Liver (tissue), 9 donors: Measurements from ENCODE around the gene THADA. TPM values are rescaled to one million over a fixed set of nuclear protein-coding genes. Genes with fewer than 3 reads are reported as not detected.

Source experiments
- DNase-seq: peaks from one replicate; pipeline ENCODE4 v3.0.0-alpha.2; 2017; ENCODE audit warnings: low spot score
- H3K27ac ChIP-seq, 2 donors: one replicate each; pipeline ENCODE4 v1.7.0; 2013; ENCODE audit warnings: inconsistent platforms in 2 of 2, low read length in 2 of 2, control low read depth in 1 of 2, low read depth in 1 of 2, mild to moderate bottlenecking in 1 of 2
- H3K27me3 ChIP-seq, 4 donors: one replicate each; pipeline versions ENCODE4 v1.6.1 to v1.7.0; 2013; ENCODE audit warnings: low read length in 3 of 4, inconsistent platforms in 1 of 4, mild to moderate bottlenecking in 1 of 4, moderate library complexity in 1 of 4; ENCODE audit not compliant: control insufficient read depth in 4 of 4, insufficient read depth in 4 of 4
- H3K36me3 ChIP-seq, 4 donors: one replicate each; pipeline versions ENCODE4 v1.6.1 to v1.7.0; 2013; ENCODE audit warnings: low read length in 3 of 4, mild to moderate bottlenecking in 3 of 4, low read depth in 1 of 4, moderate library complexity in 1 of 4; ENCODE audit not compliant: control insufficient read depth in 4 of 4, insufficient read depth in 3 of 4
- H3K4me1 ChIP-seq, 4 donors: one replicate each; pipeline versions ENCODE4 v1.6.1 to v1.7.0; 2013; ENCODE audit warnings: low read length in 3 of 4, mild to moderate bottlenecking in 3 of 4, moderate library complexity in 1 of 4; ENCODE audit not compliant: control insufficient read depth in 4 of 4, insufficient read depth in 4 of 4
- H3K4me3 ChIP-seq, 3 donors: one replicate each; pipeline versions ENCODE4 v1.6.1 to v1.7.0; 2013; ENCODE audit warnings: low read length in 3 of 3, control low read depth in 1 of 3, low read depth in 1 of 3, mild to moderate bottlenecking in 1 of 3
- H3K9ac ChIP-seq, 2 donors: one replicate each; pipeline ENCODE4 v1.7.0; 2013; ENCODE audit warnings: low read length in 2 of 2, mild to moderate bottlenecking in 2 of 2, moderate library complexity in 2 of 2, control low read depth in 1 of 2, low read depth in 1 of 2
- H3K9me3 ChIP-seq, 4 donors: one replicate each; pipeline versions ENCODE4 v1.6.1 to v1.7.0; 2013; ENCODE audit warnings: low read length in 3 of 4; ENCODE audit not compliant: control insufficient read depth in 4 of 4
- EGR1 ChIP-seq, 2 donors: IDR thresholded peaks; 2 replicates each; pipeline ENCODE4 v1.6.1; 2016 to 2018; ENCODE audit warnings: antibody characterized with exemption in 2 of 2, low read depth in 2 of 2
- FOXA1 ChIP-seq: IDR thresholded peaks from 2 replicates; pipeline ENCODE4 v1.6.1; 2016; ENCODE audit warnings: antibody characterized with exemption
- FOXA2 ChIP-seq: IDR thresholded peaks from 2 replicates; pipeline ENCODE4 v1.6.1; 2016; ENCODE audit warnings: antibody characterized with exemption
- GABPA ChIP-seq, 2 donors: IDR thresholded peaks in 1 of 2; conservative IDR thresholded peaks in 1 of 2; 2 replicates each; pipeline ENCODE4 v1.6.1; 2016; ENCODE audit warnings: antibody characterized with exemption in 2 of 2, mild to moderate bottlenecking in 1 of 2, moderate library complexity in 1 of 2
- HNF4A ChIP-seq, 2 donors: conservative IDR thresholded peaks; 2 replicates each; pipeline ENCODE4 v1.6.1; 2016; ENCODE audit warnings: antibody characterized with exemption in 2 of 2, mild to moderate bottlenecking in 2 of 2
- HNF4G ChIP-seq: IDR thresholded peaks from 2 replicates; pipeline ENCODE4 v1.6.1; 2016; ENCODE audit warnings: antibody characterized with exemption
- NR2F2 ChIP-seq: IDR thresholded peaks from 2 replicates; pipeline ENCODE4 v1.6.1; 2016; ENCODE audit warnings: antibody characterized with exemption
- RAD21 ChIP-seq, 2 donors: IDR thresholded peaks; 2 replicates each; pipeline ENCODE4 v1.6.1; 2016; ENCODE audit warnings: antibody characterized with exemption in 2 of 2, mild to moderate bottlenecking in 2 of 2
- REST ChIP-seq: IDR thresholded peaks from 2 replicates; pipeline ENCODE4 v1.6.1; 2016; ENCODE audit warnings: antibody characterized with exemption, mild to moderate bottlenecking
- RXRA ChIP-seq, 2 donors: IDR thresholded peaks; 2 replicates each; pipeline ENCODE4 v1.6.1; 2017 to 2018; ENCODE audit warnings: antibody characterized with exemption in 2 of 2, mild to moderate bottlenecking in 1 of 2
- SP1 ChIP-seq: IDR thresholded peaks from 2 replicates; pipeline ENCODE4 v1.6.1; 2018; ENCODE audit warnings: antibody characterized with exemption, mild to moderate bottlenecking
- YY1 ChIP-seq: IDR thresholded peaks from 2 replicates; pipeline ENCODE4 v1.6.1; 2016; ENCODE audit warnings: antibody characterized with exemption, mild to moderate bottlenecking
- WGBS: extraction: QIAGEN DNeasy Blood & Tissue Kit; methylation state at CpG from one replicate; pipeline ENCODE4 v1.1.7; 2013; 5-methylcytosine and 5-hydroxymethylcytosine counted together
- polyA plus RNA-seq, 2 donors: library from polyadenylated mRNA; stranded (reverse) in 1 of 2; unstranded in 1 of 2; fragments of 200-250 nt in 1 of 2; fragments of >200 nt in 1 of 2; fragmentation: Nextera tagmentation in 1 of 2; extraction: Ambion mirVana in 1 of 2; gene quantifications; one replicate each; pipeline versions ENCODE4 v1.2.1 to v1.2.3, GENCODE V29; 2013 to 2015
- total RNA-seq, 2 donors: library from RNA; depleted of rRNA; stranded (reverse); fragments of >200 nt; gene quantifications; one replicate each; pipeline ENCODE4 v1.2.3, GENCODE V29; 2014
- TF ChIP-seq, protein P1 (sequence below): IDR thresholded peaks from 2 replicates; pipeline ENCODE4 v1.6.1; 2016; ENCODE audit warnings: antibody characterized with exemption
- TF ChIP-seq, protein P2 (sequence below): IDR thresholded peaks from 2 replicates; pipeline ENCODE4 v1.6.1; 2016; ENCODE audit warnings: antibody characterized with exemption
- TF ChIP-seq, protein P3 (sequence below): fragments of 150-350 bp; IDR thresholded peaks from 2 replicates; pipeline ENCODE4 v1.5.1; 2017; ENCODE audit warnings: improper control_type of control experiment, low read depth, low read length; ENCODE audit not compliant: missing input control
- donor health status: healthy.
- donor health status: healthy.
- donor health status: healthy.
- donor health status: healthy.
- donor health status: healthy.

THADA gene
- total and polyA plus RNA-seq, 4 donors: 12.0 to 37.2 (median 22.3) TPM

- TF ChIP-seq, protein P1, sequence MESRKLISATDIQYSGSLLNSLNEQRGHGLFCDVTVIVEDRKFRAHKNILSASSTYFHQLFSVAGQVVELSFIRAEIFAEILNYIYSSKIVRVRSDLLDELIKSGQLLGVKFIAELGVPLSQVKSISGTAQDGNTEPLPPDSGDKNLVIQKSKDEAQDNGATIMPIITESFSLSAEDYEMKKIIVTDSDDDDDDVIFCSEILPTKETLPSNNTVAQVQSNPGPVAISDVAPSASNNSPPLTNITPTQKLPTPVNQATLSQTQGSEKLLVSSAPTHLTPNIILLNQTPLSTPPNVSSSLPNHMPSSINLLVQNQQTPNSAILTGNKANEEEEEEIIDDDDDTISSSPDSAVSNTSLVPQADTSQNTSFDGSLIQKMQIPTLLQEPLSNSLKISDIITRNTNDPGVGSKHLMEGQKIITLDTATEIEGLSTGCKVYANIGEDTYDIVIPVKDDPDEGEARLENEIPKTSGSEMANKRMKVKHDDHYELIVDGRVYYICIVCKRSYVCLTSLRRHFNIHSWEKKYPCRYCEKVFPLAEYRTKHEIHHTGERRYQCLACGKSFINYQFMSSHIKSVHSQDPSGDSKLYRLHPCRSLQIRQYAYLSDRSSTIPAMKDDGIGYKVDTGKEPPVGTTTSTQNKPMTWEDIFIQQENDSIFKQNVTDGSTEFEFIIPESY: no peak
- TF ChIP-seq FOXA1: no peak
- TF ChIP-seq, protein P2, sequence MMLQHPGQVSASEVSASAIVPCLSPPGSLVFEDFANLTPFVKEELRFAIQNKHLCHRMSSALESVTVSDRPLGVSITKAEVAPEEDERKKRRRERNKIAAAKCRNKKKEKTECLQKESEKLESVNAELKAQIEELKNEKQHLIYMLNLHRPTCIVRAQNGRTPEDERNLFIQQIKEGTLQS: no peak
Measured at GRCh38 chr2:43306197-43306596, 289.6 kb downstream of the THADA start (continued).

GRCh38 chr2:43305517-43305916, 290.3 kb downstream of the THADA start:
- Histone ChIP-seq H3K9me3 (no peaks in the 10 kb centered on the region), H3K9ac (peak overlapping the region in 1 of 2 donors; percentile 3), H3K27ac (peak overlapping the region; percentile 30 to 65), H3K36me3 (peaks cover 0 to 2% (median 0%) of the 10 kb centered on the region in 4 donors), H3K4me3 (no peak overlapping the region), H3K27me3 (no peaks in the 10 kb centered on the region), H3K4me1 (peaks cover 5 to 20% (median 16%) of the 10 kb centered on the region in 4 donors)
- WGBS: 79% methylated on average over 2 of the region's 2 CpGs
- TF ChIP-seq FOXA1 (no peak), SP1 (no peak), NR2F2 (peak; percentile 14), EGR1 (IDR thresholded peaks at IDR 0.05; ENCODE audit: low read depth in 2 of 2) (no peak)
- no peak for DNase-seq

- no peak for DNase-seq
- H3K9ac ChIP-seq: no peak overlapping the region
- no peaks in the 10 kb centered on the region for H3K27me3 ChIP-seq
- H3K9me3 ChIP-seq: no peaks in the 10 kb centered on the region
- H3K27ac ChIP-seq: peak overlapping the region; percentile 42 to 65
- peaks cover 5 to 24% (median 20%) of the 10 kb centered on the region in 4 donors for H3K4me1 ChIP-seq
- 8% methylated on average over 2 of the region's 2 CpGs for WGBS
- TF ChIP-seq YY1 (peak; percentile 30), RAD21 (IDR thresholded peaks at IDR 0.05) (peak in 1 of 2 donors; percentile 8), NR2F2 (peak; percentile 95), RXRA (IDR thresholded peaks at IDR 0.05) (peak in 1 of 2 donors; percentile 32)
- TF ChIP-seq, protein P3, sequence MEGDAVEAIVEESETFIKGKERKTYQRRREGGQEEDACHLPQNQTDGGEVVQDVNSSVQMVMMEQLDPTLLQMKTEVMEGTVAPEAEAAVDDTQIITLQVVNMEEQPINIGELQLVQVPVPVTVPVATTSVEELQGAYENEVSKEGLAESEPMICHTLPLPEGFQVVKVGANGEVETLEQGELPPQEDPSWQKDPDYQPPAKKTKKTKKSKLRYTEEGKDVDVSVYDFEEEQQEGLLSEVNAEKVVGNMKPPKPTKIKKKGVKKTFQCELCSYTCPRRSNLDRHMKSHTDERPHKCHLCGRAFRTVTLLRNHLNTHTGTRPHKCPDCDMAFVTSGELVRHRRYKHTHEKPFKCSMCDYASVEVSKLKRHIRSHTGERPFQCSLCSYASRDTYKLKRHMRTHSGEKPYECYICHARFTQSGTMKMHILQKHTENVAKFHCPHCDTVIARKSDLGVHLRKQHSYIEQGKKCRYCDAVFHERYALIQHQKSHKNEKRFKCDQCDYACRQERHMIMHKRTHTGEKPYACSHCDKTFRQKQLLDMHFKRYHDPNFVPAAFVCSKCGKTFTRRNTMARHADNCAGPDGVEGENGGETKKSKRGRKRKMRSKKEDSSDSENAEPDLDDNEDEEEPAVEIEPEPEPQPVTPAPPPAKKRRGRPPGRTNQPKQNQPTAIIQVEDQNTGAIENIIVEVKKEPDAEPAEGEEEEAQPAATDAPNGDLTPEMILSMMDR: no peak
- H3K36me3 ChIP-seq: peaks cover 0 to 2% (median 0%) of the 10 kb centered on the region in 4 donors
- no peak overlapping the region for H3K4me3 ChIP-seq
Measured at GRCh38 chr2:43305012-43305411, 290.8 kb downstream of the THADA start.

DNA sequence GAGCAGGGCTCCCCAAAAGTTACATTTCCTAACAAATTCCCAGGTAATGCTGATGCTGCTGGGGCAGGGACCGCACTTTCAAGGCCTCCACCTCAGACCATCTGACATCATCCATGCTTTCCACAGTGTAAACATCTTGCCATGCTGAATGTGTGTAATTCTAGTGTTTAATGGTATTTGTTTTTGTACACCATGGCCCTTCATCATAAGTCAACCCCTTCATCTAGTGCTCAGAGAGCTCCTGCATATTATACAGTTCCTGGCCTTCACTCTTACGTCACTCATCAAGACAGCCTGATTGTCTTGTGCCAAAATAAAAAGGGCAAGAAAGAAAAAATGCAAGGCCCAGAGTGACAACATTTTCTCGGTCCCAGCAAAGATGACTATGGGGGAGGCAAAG, 291.9 kb downstream of the THADA start:
- no peak overlapping the region for H3K9ac ChIP-seq
- peaks cover 0 to 2% (median 0%) of the 10 kb centered on the region in 4 donors for H3K36me3 ChIP-seq
- H3K27me3 ChIP-seq: no peaks in the 10 kb centered on the region
- peak overlapping the region in 1 of 2 donors; percentile 42 for H3K27ac ChIP-seq
- no peak for DNase-seq
- TF ChIP-seq HNF4A (conservative IDR thresholded peaks at IDR 0.05): no peak
- no peak for TF ChIP-seq REST
- TF ChIP-seq GABPA (IDR thresholded peaks at IDR 0.05 in 1 of 2, conservative IDR thresholded peaks at IDR 0.05 in 1 of 2): no peak
- TF ChIP-seq, protein P1: no peak
- no peak for TF ChIP-seq FOXA2
- no peak for TF ChIP-seq SP1
- TF ChIP-seq RXRA (IDR thresholded peaks at IDR 0.05): no peak
- TF ChIP-seq NR2F2: no peak
- no peak for TF ChIP-seq HNF4G
- no peak for TF ChIP-seq EGR1 (IDR thresholded peaks at IDR 0.05; ENCODE audit: low read depth in 2 of 2)
- no peaks in the 10 kb centered on the region for H3K9me3 ChIP-seq
- WGBS: 94% methylated on average over 3 of the region's 3 CpGs
- no peak overlapping the region for H3K4me3 ChIP-seq
- H3K4me1 ChIP-seq: peaks cover 5 to 24% (median 20%) of the 10 kb centered on the region in 4 donors
